IPS-11a (cell line): Measurements from ENCODE around the gene GSDME.

ENCODE experiments used
- H3K4me3 ChIP-seq: one replicate; pipeline ENCODE4 v1.5.1; 2013; ENCODE audit warnings: low read depth, low read length, control low read depth

Gene GSDME

DNA sequence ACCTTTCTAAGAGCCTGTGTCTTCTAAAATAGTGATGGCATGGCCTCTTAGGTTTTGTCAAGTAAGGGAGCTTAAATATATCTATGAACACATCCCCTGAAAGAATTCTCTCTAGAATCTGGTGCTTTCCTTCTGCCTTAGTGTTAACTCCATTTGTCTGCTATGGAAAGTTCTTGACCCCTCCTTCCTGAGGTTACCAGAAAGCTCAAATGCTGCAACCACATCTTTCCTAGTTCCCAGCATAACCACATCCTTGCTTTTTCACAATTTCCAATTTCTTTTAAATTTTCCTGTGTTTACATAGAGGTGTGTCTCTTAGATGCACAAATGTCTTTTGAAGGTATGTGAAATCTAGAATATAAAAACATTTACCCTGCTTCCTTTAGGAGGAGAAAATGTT, 16.4 kb upstream of the GSDME start:
- H3K4me3 ChIP-seq: no peak overlapping the region

DNA sequence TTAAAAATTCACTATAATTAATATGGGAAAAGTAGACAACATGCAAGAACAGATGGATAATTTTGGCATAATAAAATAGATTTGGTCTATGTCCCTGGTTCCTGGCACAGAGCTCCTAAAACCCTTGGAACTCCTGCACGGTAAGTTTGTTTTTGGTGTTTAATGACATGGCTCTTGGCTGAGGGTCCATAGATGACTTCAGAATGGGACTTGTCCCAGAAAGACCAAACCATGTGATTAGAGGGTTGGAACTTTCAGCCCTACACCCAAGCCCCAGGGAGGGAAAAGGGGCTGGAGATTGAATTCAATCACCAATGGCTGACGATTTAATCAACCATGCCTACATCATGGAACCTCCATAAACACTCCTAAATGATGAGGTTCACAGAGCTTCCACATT, 12.6 kb upstream of the GSDME start:
- H3K4me3 ChIP-seq: no peak overlapping the region

DNA sequence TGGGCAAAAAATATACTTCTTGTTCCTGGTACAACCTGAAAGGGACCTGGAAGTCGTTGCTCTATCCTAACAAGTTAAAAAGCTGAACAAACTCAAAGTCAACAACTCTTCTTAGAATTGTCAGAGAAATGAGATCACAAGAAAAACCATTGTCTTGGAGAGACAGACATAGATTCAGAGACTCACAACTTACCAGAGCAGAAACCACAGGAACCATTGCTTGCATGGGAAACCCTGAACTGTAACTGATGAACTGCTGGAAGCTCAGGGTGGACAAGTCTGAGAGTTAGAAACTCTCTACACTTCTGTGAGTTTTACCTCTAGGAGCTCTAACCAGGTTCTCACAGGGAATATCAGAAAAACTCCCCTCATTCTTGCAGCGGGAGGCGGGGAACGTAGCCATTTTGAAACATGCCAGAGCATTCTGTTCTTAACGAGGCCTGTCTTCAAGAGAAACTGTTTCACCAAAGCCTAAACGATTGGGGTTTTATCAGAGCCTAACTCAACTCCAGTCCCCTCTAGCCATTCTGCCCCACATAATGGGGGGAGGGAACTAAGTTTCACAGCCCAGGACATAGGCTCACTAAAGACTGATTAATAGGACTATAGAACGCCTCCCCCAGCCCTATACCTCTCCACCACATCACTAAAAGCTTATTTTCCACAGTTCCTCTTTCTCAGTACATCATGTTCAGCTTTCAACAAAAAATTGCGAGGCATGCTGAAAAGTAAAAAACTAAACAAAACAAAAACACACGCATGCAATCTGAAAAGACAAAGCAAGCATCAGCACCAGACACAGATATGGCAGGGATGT, 12.0 kb upstream of the GSDME start:
- H3K4me3 ChIP-seq: no peak overlapping the region

DNA sequence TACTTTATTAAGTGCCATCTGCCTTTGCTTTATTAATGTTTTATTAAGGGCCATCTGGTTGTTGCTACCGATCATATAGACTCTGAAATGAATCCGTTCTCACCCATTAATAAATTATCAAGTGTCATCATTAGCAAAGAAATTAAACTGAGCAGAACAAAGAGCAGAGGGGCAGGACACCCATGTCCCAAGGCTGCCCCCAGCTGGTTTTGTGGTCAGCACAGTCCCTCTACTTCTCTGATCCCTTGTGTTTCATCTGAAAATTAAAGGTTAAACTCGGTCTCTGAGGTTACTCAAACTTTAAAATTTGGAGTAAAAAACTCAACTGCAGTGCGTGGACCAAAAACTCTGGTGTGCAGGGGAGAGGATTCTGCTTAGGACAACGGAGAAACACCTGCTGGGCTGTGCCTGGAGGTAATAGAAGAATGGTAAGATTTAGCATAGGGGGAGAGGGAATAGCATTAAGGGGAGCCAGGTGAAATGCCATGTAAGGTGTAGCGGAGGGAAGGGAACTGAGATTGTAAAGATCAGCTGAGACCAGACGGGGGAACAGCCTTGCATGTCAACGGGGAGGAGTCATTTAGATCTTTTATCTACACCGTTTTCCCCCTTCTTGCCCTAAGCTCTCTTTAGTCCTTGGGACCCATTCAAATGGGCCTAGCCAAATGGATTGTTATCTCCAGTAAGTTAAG, 10.8 kb upstream of the GSDME start:
- H3K4me3 ChIP-seq: no peak overlapping the region

DNA sequence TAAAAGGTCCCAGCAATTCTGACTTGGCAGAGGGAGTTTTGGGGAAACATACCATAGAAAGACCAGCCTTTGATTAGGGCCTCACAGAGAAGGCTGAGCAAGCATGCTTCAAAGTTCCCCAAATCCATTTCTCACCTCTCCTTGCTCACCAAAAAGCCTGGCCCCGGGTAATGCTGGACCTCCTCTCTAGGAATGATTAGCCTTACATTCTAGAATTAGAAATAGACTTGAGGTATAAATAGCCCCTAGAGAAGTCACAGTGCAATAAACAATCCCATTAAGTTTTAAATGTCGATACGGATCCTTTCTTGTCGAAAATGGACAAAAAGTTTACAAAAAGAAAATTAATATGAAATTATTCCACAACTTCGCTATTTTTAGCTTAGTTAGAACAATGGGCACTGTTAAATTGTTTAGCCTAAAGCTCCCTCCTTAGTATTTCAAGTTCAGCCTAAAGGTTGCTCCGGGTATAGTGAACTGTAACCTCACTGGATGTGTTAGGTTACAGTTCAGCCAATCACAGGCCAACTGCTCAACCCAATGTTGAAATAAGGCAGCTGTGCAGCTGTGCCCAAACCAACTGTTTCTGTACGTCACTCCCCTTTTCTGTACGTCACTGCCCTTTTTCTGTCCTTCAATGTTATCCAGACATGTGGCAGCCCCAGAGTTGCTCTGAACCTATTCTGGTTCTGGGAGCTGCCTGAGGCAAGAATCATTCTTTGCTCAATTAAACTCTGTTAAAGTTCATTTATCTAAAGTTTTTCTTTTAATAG, 7.9 kb upstream of the GSDME start:
- H3K4me3 ChIP-seq: no peak overlapping the region

DNA sequence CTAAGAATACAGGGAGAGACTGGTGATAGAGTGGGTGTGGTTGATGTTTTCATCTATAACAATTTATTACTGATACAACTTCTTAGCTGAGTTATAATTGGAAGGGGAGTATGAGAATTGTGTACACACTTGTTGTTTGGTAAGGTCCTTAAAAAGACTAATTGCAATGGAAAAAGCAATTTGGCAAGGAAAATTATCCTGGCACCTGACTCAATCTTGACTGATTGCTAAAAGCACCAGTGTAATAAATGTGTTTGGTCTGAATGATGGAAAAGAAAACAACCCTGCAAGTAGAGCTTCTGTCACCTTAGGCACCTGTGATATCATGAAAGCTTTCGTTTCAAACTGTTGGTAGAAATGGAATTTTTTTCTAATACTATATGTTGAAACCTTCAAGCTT, 6.7 kb upstream of the GSDME start:
- no peak overlapping the region for H3K4me3 ChIP-seq

DNA sequence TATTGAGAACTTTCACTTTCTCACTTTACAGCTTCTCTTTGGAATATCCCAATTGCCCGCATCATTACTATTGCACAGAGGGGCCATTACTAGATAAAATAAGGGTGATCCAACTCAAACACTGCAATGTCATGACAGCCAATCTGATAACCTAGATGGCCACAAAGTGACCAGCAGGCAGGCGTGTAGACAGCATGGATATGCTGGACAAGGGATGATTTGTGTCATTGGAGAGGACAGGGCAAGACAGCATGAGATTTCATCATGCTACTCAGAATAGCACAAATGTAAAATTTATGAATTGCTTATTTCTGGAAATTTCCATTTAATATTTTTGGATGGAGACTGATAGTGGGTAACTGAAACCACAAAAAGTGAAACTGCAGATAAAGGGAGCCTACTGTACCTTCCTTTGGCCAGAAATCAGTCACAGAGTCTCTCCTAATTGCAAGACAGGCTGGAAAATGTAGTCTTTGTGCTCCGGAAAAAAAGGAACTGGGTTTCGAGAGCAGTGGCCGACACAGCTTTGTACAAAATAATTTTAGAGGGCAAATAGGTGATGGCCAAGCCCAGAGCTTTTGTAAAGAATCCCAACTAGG, 6.1 kb upstream of the GSDME start:
- no peak overlapping the region for H3K4me3 ChIP-seq

DNA sequence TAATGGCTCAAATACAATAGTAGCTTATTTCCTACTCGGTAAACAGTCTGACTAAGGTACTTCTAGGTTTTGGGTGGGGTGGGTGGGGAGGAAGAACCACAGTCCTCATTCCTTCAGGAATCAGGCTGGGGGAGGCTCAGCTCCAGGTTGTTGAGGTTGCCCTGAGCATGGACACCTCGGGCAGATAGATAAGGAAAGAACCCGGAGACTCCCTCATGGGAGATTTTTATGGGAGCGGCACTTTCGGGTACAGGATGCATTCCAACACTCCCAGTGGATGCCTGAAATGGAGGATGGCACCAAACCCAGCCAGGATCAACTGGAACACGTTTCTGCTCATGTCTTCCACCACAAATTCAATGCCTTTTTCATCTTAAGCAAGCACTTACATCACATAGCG, 5.5 kb upstream of the GSDME start:
- H3K4me3 ChIP-seq: no peak overlapping the region

DNA sequence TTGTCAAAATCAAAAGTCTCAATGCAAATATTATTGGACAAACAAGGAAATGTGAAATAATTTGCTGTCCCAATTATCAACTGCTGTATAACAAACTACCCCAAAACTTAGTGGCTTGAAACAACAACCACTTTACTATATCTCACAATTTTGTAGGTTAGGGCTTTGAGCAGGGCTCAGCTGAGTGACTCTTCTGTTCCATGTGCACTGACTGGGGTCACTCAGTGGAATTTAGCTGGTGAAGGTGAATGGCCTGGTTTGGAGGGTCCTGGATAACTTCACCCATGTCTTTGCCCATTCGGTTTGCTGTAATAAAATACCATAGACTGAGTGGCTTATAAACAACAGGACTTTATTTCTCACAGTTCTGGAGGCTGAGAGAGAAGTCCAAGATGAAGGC, 3.7 kb upstream of the GSDME start:
- no peak overlapping the region for H3K4me3 ChIP-seq

DNA sequence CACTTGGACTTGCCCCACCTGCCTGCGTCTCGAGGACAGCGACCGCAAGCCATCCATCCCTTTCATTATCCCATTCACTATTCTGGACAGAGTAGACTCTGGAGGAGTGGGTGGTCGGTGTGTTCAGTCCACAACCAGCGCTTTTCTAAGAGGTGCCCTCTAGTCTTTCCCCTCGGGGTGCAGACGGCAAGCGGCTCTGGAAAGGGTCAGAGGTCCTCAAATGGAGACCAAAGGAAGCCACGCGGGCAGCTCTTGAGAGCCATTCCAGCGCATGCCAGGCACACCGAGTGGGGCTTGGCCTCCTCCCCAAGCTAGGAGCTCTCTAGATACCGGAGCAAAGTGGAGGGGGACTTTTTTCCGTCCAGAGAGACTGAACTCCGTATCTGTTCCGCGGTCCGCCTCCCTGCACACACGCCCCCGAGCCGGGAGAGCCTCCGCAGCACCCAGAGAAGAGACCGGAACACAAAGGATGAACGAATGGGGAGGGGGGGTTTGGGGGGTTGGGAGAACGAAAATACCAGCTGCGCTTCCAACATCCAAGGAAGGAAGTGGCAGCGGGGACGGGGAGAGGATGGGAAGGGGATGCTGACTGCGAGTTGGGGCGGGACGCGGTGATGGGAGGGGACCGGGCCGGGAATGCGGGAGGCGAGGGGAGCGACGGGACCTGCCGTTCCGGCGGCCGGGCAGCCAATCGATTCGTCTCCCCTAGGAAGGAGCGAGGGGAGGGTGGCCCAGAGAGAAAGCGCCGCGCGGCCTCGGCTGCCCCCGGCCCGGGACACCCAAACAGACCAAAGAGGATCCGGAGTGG, 515 bp downstream of the GSDME start:
- peak overlapping the region; percentile 63 for H3K4me3 ChIP-seq

DNA sequence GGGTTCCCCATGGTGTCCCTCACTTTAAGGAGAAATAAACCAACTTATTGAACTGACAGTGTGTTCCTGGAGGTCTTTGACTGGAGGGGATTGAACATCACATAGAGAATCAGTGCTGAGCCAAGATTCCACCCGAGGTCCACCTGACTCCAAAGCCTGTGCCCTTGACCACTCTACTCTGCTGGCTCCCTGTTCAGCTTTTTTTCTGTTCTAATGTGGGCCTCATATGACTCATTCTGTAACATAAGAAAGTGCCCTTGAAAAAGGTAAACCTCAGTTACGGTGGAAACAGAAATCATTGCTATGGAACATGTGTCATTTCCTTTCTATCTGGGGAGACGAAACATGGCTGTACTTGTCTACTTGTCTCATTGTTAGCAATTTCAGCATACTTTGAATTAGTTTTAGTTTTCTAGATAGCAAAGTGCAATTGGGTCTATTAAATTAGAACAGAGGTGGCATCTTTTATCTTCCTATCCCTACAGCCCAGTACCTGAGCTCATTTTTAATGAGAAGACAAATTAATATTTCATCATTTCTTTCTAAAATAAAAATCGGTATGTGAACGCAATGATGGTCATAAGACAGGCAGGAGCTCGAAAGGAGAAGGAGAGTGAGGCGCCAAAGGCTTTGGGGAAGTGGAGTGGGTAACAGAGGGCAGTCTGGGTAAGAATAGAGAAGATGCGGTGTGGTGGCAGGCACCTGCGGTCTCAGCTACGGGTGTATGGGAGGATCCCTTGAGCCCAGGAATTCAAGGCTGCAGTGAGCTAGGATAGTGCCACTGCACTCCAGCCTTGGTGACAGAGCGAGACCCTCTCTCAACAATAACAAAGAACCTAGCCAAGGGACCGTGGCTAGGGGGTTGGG, 1.5 kb downstream of the GSDME start:
- H3K4me3 ChIP-seq: peak overlapping the region; percentile 63

DNA sequence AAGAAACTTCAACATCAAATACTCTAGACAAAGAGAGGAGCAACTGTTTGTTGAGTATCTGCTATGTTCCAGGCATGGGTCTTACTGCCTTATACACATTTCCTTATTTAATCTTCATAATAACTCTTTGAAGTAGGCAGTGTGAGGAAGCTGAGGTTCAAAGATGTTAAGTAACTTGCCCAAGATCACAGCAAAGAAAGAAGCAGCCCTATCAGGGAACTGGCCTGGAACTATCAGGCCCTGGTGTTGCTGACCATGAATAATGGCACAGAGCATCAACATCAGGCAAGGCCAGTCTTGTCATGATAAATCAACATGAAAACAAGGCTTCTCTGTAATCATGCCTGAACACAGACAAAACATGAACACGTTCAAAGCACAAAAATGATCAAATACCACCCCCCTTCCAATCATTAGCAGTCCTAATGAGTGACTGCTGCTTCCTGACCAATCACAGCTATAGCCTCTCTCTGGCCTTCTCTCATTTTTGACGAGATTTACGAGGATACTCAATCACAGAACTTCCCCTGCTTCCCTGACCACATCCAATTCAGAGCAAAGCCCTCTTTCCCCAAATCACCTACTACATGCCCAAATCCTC, 2.3 kb downstream of the GSDME start:
- H3K4me3 ChIP-seq: no peak overlapping the region

DNA sequence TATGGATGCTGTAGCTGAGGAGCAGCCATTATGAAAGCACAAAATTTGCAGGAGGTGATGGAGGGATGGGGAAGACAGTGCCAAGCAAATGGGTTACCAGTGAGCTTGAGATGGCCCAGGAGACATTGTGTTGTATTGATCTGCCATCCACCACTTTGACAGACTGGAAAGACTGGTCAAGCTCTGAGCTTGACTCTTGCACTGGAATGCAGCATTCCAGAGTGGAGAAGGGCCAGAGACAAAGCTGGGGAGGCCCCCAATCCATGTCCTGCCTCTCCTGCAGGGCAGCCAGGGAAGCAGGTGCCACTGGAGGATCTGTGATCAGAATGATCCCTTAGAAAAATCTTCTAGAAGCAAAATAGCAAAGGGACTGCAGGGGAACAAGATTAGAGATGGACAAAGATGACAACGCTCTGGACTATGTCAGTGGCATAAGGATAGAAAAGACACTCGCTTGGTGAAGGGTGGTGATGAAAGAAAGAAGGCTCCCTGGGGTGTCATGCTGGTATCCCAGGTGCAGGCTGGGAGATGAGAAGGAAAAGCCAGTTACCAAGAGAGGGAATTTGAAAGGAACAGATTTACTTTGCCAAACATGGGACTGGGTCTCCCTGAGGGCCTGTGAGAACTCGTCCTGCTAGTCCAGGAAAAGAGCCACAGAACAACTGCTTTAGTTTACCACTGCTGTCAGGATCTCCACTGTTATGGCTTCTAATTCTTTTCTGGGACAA, 5.0 kb downstream of the GSDME start:
- H3K4me3 ChIP-seq: no peak overlapping the region

DNA sequence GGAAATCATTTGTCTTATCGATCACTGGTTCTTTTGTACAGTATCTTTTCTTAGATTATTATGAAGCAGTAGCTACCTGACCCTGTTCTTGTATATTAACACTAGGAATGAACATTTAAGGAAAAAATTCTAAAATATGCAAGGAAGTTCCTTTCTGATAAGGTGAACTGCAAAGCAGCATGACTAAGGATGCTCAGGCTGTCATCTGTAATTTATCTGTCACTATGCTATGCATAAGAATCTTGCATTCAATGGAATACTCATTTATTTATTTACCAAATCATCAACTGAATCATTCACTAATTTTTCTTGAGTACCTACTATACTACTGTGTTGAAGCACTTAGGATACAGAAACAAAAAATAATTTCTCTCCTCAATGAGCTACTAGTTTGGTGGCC, 5.8 kb downstream of the GSDME start:
- no peak overlapping the region for H3K4me3 ChIP-seq

DNA sequence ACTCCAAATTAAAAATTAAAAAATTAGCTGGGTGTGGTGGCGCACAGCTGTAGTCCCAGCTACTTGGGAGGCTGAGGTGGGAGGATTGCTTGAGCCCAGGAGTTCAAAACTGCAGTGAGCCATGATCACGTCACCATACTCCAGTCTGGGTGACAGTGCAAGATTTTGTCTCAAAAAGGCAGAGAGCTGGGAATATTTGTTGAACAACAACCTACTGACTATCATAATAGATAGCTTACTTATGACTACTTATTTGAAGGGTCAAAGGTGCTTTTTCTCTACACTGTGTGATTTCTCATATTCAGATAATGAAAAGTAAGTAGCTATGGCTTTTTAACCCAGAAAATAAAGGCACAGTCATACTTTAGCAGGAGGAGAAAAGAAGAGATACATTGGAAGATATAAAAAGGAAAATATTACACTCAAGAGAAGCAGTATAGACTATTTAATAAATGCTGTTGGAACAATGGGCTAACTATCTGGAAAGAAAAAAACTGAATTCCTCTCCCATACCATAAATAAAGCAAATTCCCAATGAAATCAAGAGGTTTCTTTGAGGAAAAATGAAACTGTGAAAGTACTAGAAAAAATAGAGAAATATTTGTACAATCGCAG, 6.7 kb downstream of the GSDME start:
- H3K4me3 ChIP-seq: no peak overlapping the region

DNA sequence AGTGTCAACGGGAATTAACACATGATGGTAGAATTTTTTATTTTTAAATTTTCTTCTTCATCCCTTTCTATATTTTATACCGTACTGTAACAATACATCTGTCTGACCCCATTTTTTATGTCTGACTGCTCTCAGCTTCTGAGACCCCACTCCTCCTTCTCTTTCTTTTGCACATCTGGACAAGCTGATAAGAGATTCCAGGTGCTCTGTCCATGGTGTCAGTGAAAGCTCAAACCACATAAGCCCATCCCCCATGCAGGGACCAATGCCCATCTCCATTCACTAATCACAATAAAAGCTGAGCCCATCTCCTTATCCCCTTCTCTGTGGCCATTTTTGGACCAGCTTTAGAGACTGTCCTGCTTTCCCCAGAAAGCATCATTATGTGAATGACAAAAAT, 8.7 kb downstream of the GSDME start:
- H3K4me3 ChIP-seq: no peak overlapping the region

DNA sequence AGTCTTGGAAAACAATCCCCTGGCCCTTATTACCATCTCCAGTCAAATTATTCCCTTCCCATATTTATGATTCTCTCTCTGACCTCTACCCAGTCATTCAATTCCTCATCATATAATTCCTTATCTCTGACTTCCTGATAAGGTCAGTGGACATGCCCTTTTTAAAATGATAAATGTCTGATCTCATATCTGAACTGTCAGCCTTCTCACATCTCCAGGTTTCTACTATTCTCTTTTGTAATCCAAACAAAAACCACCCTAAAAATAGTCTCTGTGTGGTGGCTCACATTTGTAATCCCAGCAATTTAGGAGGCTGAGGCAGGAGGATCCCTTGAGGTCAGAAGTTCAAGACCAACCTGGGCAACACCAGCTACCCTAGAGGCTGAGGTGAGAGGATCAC, 11.9 kb downstream of the GSDME start:
- H3K4me3 ChIP-seq: no peak overlapping the region

DNA sequence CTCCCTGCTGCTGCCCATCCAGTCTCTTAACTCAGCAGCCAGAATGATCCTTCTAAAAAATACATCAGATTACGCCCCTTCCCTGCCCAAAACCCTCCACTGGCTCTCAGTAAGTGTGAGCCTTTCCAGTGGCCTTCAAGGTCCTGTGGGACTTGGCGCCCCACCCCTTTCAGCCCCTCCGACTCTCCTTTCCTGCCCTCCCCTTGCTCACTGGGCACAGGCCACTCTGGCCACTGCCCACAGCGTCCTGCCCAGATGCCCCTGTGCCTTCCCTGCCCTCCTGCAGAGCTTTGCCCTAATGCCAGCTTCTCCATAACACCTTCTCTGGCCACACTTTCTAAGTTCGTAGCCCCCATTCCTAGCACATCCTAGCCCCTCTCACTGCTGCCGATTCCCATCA, 13.8 kb downstream of the GSDME start:
- H3K4me3 ChIP-seq: no peak overlapping the region
